Left renal cortex interstitium (tissue), 4 donors: ENCODE measurements around the gene CATSPERB. TPM values are rescaled to one million over a fixed set of nuclear protein-coding genes. Genes with fewer than 3 reads are reported as not detected.
"Not testable (repeated sequence)": the region's sequence is repeated elsewhere in the genome, so short reads cannot be mapped to it uniquely, and the experiment has no call there.

ENCODE experiments used
- DNase-seq, 4 donors: peaks; one replicate each; pipeline ENCODE4 v3.0.0-alpha.2; 2013; ENCODE audit warnings: low read depth in 4 of 4, low spot score in 2 of 4, missing footprints in 1 of 4
- polyA plus RNA-seq, 4 donors: library from polyadenylated mRNA; unstranded; fragments of 120-200 nt; gene quantifications; one replicate each; pipeline ENCODE4 v1.2.1, GENCODE V29; 2013; ENCODE audit not compliant: insufficient read length in 4 of 4

The CATSPERB gene
- under 1 TPM; 0.16 to 0.88 (median 0.67) TPM for polyA plus RNA-seq

DNA sequence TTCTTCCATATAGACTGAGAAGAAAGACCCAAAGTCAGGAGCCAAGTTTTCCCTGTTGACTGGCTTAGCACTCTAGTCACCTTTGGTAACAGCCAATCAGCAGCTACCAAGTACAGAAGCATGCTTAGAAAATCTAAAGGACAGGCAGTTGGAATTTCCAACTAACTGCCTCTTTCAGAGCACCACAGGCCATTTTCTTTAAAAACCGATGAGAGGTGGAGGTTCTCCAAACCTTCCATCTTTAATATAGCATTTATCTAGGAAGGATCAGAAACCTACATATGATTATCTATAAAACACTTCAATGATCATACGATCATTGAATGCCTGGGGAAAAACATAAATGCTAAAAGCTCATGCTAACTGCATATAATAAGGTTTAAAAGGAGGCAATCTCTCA is at the start of gene CATSPERB:
CATSPERB (minus strand) TSS at position 101 of the 400 bp plus-strand sequence. CDS start 2,607 bp downstream, outside the sequence.
- no peak for DNase-seq

DNA sequence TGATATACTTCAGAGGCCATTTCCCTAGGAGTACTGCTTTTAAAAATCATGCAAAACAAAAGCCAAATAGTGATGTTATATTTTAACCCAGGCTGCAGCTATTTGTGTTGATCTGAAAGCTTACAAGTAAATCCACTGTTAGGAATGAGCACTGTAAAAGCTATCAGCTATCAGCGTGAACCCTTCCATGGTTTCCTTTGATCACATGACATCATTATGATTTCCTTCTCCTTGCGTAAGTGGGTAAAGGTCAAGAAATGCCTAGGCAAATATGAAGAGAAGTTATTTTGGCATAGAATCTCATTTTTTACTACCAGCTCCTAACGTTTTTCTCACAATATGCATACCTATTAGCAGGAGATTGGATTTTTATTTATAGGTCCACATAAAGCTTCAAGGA is 48.6 kb upstream of the CATSPERB start:
- no peak for DNase-seq

- DNase-seq, result no peak
These were observed 46.3 kb upstream of the CATSPERB start for GRCh38 chr14:91778217-91778616.

DNA sequence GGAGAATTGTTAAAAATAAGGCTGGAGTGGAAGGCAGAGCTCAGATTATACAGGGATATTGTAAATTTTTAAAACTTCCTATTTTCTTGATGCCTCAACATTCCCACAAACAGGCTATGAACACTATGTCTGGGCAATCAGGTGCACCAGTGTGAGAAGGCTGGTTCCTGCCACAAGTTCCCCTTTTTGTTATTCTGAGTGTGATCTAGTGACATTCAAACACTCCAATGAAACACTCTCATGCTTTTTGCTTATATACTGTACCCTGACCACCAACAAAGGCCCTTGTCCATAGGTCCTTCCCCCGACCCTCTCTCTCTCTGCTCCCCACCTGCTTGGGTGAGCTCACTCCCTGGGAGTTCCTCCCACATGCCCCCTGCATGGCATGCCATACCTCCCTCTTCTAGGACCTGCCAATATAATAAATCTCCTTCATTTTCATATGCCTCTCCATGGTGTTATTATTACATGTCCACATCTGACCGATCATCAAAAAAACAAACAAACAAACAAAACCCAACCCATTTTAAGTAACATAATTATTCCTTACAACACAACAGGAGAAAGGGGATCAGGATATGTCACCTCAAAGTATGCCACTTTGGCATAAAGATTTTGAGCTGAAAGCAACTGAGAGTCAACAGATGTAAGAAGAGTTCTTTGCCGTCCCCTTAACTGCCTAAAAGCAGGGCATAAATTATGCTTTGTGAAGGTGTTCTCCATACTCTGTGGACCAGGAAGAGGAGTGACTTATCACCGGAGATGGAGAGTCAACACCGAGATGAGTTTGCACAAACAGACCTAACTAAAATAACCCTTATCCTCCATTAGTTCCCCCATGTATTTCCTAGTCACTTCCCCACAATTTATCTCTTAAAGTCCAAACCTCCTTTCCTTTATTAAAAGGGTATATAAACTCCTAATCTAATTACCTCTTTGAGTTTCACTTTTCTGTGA is 42.5 kb upstream of the CATSPERB start:
- DNase-seq, result no peak

- no peak for DNase-seq
These were observed 38.3 kb upstream of the CATSPERB start for GRCh38 chr14:91770185-91770584.

GRCh38 chr14:91755570-91756295 is 23.8 kb upstream of the CATSPERB start:
- no peak for DNase-seq

- no peak for DNase-seq
These were observed 22.9 kb upstream of the CATSPERB start for GRCh38 chr14:91754819-91755218.

- no peak for DNase-seq
These were observed 22.3 kb upstream of the CATSPERB start for GRCh38 chr14:91754185-91754584.

DNA sequence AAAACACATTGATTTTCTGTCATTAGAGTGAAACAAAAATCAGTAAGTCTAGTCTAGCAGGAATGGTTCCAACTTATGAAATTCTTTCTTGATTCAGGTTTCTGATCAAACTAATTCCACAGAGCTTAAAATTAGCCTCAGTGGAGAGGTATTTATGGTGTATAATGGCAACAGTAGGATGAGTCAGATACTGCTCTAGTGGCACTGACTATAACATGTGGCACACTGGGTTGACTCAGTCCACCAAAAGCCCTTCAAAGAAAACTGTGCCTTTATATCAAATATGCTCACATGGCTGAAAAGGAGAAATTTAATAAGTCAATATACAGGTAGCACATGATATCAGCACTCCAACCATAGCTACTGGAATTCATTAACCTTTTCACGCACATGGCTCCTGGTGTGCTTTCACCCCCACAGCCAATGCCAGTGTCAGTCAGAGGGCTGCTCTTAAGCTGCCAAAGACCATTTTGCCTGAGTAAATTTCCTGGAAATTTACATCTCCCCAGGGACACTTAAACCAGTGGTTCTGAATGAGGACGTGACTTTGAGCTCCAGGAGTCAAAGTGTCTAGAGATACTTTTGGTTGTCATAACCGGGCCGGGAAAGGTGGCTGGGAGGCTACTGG is 21.7 kb upstream of the CATSPERB start:
- DNase-seq, result no peak

GRCh38 chr14:91752961-91753360 is 21.1 kb upstream of the CATSPERB start:
- no peak for DNase-seq

- DNase-seq, result no peak
These were observed 19.8 kb upstream of the CATSPERB start for GRCh38 chr14:91751719-91752118.

- no peak for DNase-seq
These were observed 18.8 kb upstream of the CATSPERB start for GRCh38 chr14:91750634-91751198.

GRCh38 chr14:91749868-91750267 is 18.0 kb upstream of the CATSPERB start:
- DNase-seq, result no peak

DNA sequence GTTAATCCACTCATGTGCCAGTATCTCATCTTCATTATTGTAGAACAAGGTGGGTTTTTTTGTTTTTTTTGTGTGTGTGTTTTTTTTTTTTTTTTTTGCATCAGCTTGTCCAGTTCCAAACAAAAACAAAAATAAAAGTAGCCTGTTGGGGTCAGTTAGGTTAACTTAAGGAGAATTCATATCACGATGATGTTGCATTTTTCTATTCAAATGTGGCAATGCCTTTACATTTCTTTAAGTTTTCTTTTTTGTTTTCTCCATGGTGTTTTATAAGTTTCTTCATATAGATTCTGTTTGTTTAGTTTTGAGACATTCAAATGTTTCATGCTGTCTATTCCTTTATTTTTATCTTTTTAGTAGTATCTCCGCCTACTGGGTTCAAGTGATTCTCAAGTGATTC is 16.2 kb upstream of the CATSPERB start:
- no peak for DNase-seq

DNA sequence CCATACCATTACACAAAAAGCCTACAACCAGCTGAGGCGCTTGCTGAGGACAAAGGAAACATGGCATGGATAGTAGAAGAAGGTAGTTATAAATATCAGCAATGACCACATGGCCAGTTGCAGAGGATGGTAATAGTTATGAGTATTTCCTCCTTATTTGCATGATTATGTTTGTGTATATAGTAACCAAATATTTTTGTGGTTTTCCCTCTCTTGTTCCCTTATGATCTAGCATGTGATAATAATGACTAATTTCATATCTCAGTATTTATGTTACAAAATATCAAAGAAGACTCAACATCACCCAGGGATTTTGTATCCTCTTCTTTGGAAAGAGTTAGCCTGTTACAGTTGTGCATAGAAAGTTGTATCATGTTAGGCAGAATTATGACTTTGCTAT is 13.5 kb upstream of the CATSPERB start:
- DNase-seq, result no peak

DNA sequence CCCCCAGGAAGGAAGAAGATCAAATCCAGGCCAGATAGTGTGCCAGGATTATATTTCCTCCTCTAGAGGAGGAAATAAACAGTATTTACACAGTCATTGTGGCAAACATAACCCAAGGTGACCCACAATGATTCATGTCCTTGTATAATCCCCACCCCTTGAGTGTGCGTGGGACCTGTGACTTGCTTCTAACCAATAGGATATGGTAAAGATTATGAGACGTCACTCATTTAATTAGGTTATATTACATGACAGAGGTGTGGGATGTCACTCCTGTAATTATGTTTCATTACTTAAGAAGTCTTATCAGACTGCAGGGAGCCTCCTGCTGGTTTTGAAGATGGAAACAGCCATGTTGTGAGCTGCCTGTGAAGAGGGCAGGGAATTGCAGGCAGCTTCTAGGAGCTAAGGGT is 12.2 kb upstream of the CATSPERB start:
- DNase-seq, result no peak

DNA sequence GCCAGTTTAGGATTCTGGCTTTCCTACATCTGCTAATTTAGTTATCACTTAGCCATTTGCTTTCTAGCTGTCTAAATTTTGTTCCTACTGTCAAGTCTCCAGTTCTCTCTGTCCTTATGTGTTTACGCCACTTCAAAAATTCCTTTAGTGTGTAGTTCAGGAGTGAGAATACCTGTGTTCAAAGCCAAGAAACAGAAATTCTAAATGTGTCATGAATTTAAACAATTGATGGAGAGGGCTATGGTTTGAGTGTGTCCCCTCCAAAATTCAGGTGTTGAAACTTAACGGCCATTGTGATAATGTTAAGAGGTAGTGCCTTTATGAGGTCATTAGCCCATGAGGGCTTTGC is 11.4 kb upstream of the CATSPERB start:
- DNase-seq, result no peak

- DNase-seq, result no peak
These were observed 10.9 kb upstream of the CATSPERB start for GRCh38 chr14:91742621-91743304.

DNA sequence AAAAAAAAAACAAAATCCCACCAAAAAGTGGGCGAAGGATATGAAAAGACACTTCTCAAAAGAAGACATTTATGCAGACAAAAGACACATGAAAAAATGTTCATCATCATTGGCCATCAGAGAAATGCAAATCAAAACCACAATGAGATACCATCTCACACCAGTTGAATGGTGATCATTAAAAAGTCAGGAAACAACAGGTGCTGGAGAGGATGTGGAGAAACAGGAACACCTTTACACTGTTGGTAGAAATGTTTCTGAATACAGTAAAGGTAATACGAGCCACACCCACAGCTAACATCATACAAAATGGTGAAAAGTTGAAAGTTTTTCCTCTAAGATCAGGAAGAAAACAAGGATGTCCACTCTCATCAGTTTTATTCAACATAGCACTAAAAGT is 8.0 kb upstream of the CATSPERB start:
- not testable (repeated sequence) for DNase-seq

GRCh38 chr14:91737619-91738018 is 5.7 kb upstream of the CATSPERB start:
- no peak for DNase-seq
